ENCODE data around the gene ALDH1L1.

The ALDH1L1 gene

DNA sequence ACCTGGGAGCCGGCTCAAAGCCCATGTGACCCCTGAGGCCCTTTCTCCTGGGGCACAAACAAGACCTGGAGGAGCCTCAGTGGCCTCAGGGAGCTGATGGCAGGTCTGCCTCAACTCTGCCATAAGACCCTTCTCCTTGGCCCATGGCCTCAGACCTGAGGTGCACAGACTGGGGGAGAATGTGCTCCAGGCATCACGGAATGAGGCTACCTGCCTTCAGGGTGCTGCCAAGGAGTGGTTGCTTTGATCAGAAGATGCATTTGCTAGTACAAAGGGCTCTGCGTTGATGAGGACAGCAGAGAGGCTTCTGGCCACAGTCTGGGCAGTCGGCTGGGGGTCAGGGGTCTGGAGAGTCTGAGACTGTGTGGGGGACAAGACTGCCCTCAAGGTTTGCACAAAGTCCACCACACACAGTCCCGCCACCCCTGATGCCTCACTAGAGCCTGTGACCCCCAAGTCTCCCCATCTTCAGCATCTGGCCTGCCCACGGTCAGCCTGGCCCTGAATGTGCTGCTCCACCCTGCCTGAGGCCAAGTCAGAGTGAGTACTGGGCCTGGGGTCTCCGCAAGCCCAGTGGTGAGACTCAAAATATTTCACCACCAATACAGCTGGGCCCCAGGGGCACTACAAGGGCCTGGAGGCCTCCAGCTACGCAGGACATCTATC, 26.6 kb downstream of the ALDH1L1 start:
- FAIRE-seq: no peak

GRCh38 chr3:126152901-126153694, 27.3 kb downstream of the ALDH1L1 start:
- FAIRE-seq: no peak

DNA sequence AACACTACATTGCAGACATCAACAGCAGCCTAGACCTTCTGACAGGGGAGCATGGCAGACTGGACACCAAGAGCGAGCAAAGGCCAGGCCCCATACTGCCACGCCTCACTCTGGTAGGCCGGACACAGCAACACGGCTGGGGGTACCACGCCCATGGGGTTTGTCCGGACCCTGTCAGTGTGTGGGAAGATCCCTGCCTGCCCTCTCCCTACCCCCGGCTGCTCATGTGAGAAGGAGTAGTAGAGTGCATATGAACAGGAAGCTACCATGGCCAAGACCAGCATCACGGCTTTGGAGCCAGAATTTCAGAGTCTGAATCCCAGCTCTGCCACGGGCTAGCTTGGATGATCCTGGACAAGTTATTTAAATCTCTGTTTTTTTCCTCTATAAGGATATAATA, 27.9 kb downstream of the ALDH1L1 start:
- FAIRE-seq: no peak

GRCh38 chr3:126151562-126152302, 28.7 kb downstream of the ALDH1L1 start:
- no peak for FAIRE-seq

DNA sequence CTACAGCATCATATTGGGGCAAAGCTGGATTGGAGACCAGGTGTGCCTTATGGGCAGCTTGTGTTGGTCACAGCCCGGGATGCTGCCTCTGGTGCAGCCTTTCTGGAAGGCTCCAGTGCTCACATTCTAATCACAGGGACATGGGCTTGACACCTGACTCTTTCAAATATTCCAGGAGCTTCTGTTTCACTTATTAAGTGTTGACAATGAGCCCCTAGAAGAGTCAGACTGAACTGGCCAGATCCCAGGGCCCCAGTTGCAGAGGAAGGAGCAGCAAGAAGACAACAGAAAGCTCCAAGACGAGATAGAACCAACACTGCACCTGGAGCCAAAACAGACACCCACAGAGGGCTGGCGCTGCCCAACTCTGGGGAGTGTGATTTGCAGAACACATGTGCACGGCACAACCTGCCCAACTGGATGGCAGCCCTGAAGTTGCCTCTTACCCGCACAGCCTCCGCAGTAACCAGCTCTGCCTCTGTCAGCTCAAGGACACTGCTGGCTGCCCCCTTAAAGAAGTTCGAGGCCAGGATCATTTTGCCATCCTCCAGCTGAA, 30.3 kb downstream of the ALDH1L1 start:
- FAIRE-seq: no peak

DNA sequence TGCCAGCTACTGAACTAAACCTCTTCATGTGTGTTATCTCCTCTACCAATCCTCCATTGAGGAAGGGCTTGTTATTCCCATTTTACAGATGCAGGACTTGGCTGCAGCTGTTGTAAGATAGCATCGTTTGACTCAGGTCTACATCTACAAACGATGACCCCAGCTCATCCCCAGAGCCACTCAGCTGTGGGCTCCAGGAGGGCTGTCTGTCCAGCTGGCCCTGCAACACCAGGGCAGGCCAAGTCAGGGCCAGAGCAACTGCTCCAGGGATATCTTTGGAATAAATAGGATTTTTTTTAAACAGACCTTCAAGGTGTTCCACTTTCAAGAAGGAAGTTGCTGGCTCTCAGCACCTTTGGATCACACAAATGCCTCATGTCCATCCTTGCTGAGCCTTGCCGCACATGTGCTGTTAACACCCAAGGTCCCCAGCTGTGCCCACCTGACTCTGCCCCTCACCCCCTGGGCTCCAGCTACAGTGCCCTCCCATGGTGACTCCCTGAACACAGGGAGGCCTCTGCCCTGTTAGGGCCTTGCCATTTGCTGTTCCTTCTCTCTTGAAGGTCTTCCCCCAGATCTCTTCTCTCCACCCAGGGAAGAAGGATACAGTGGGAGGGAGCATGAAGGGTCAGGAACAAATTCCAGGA, 31.0 kb downstream of the ALDH1L1 start:
- FAIRE-seq: no peak

DNA sequence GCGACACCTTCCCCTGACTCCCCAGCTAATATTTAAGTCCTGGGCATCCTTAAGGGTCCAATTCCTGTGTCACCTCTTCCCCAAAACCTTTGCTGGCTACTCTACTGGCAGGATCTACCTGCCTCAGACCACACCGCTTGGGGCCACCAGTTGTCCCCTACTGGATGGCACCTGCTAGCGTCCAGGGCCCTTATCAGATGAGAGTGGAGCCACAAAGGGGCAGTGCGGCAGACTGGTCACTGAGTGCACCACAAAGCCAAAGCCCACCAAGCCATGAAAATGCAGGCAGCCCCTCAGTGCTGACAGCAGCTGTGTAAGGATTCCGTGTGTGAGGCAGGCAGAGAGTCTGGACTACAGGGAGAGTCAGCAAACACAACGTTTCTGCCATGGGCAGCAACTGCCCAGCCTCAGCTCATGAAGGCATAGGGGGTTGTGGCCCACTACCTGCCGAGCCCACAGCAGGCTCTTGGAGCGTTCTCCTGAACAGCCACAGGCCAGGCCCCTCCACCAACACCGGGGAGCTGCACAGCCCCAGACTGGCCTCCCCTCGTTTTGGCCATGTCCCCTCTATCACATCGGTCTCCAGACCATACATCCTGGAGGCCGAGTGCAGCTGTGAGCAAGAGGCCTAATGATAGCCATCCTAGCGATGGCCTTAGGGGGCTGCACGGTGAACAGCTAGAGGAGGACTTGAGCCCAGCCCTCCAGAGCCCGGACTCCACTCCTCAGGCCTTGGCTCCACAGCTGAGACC, 32.3 kb downstream of the ALDH1L1 start:
- FAIRE-seq: no peak

- FAIRE-seq: no peak
Observed at GRCh38 chr3:126147147-126147931, 33.0 kb downstream of the ALDH1L1 start.

DNA sequence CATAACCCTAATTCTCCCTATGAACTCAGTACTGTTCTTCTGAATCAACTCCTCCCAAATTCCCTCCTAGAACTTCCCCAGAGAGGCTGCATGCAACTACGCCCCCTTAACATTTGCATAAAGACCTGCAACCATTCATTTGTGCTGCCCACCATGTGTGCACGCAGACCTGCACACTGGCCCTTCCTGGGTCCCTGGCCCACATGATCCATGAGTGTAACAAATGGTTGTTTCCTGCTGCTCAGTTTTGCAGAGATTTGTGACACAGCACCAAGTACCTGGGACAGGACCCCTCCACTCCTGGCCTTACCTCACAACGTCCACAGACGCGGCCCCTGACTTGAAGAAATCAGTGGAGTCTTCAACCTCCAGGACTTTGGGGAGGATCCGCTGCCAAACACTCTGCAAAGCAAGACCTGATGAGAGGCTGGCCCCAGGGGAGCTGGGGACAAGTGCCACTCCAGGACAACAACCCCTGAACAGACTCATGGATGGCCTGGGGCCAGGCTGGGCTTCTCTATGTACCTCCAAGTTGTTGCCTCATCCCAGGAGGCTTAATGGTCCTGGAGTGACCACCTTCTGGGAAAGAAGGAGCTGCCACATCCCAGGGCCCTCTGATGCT, 33.8 kb downstream of the ALDH1L1 start:
- no peak for FAIRE-seq

DNA sequence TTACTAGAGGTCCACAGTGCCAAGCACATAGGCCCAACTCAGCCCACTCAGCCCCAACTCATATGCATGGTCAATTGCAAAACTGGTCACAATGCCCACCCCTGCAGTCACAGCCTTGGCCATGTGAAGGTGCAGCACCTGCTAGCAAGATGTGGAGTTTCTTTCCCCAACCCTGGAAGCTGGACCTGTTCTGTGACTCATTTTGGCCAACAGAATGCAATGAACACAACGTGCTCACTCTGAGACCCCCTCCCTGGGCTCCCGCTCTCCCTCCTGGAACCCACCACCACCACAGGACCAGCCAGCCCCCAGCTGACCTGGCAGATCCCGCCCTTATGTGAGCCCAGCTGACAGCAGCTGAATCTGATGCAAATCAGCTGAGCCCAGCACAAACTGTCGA, 34.4 kb downstream of the ALDH1L1 start:
- no peak for FAIRE-seq

- no peak for FAIRE-seq
Observed at GRCh38 chr3:126142652-126143051, 37.7 kb downstream of the ALDH1L1 start.

GRCh38 chr3:126137490-126138130, 42.8 kb downstream of the ALDH1L1 start:
- no peak for FAIRE-seq

- FAIRE-seq: no peak
Observed at GRCh38 chr3:126136428-126137220, 43.8 kb downstream of the ALDH1L1 start.

DNA sequence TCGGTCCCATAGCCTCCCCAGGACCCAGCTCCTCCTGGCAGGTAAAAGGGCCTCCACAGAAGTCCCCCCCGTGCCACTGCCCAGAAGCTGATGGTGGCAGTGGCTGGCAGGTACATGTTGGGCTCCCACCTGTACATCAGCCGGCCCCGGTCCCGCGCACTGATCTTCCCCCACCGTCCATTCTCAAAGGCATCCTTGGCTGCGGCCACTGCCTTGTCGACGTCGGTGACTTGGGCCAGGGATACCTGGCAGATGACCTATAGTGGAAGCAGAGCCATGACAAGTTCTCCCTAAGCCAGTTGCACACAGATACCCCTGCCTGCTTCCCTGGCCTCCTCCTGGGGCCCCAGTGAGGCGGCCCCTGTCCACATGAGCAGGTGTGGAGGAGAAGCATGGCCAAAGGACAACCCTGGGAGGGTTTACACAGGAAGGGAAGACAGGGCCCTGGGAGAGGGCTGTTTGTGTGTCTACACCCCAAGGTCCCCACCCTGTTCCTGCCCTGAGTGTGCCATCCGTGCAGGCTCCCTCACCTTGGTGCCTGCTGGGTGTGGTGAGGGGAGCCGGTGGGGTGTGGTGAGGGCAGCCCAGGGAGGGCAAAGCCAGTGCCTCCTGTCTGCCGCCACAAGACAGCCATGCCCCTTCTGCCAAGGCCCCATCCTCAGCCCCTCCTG, 44.8 kb downstream of the ALDH1L1 start:
- no peak for FAIRE-seq

GRCh38 chr3:126135071-126135405, 45.3 kb downstream of the ALDH1L1 start:
- FAIRE-seq: no peak

- FAIRE-seq: no peak
Observed at GRCh38 chr3:126134219-126134975, 46.0 kb downstream of the ALDH1L1 start.

- FAIRE-seq: no peak
Observed at GRCh38 chr3:126133606-126134005, 46.8 kb downstream of the ALDH1L1 start.
